Measurements from ENCODE around the gene PCMTD2. TPM values are rescaled to one million over a fixed set of nuclear protein-coding genes. Genes with fewer than 3 reads are reported as not detected.

PCMTD2 gene
- total and polyA plus RNA-seq, 2 of the 13 experiments (the other 11 are each of a cell fraction or from before 2014, with no cell fraction given), result 47.0 to 76.9 TPM

- TF ChIP-seq PHF20 (CRISPR knock-in tag; IDR thresholded peaks at IDR 0.05) (peak; percentile 83), GRHL1 (CRISPR knock-in tag; conservative IDR thresholded peaks at IDR 0.05) (no peak), ZNF350 (CRISPR knock-in tag; IDR thresholded peaks at IDR 0.05; ENCODE audit: borderline replicate concordance, low read depth) (no peak; the same call in 1 of the 2 replicates), ATAD3A (CRISPR knock-in tag; IDR thresholded peaks at IDR 0.05) (no peak), YY1 (IDR thresholded peaks at IDR 0.05; ENCODE audit: insufficient read depth, insufficient replicate concordance, low read depth, low read length) (peak; percentile 93), RBAK (CRISPR knock-in tag; IDR thresholded peaks at IDR 0.05) (no peak), SRSF9 (IDR thresholded peaks at IDR 0.05; ENCODE audit: borderline replicate concordance, insufficient read depth, low read depth, low read length, poor library complexity, severe bottlenecking) (no peak), MATR3 (CRISPR knock-in tag; IDR thresholded peaks at IDR 0.05) (no peak), ZNF614 (CRISPR knock-in tag; IDR thresholded peaks at IDR 0.05; ENCODE audit: borderline replicate concordance) (0 out of 2 replicates have a peak, but pooled peaks have one; percentile 7), HOXA5 (CRISPR knock-in tag; IDR thresholded peaks at IDR 0.05) (no peak; the same call in 1 of the 2 replicates), SNAI1 (CRISPR knock-in tag; IDR thresholded peaks at IDR 0.05; ENCODE audit: borderline replicate concordance) (no peak), ZNF607 (CRISPR knock-in tag; IDR thresholded peaks at IDR 0.05; ENCODE audit: borderline replicate concordance) (peak; percentile 98), RCOR2 (CRISPR knock-in tag; IDR thresholded peaks at IDR 0.05) (no peak; the same call in 1 of the 2 replicates), ZNF747 (CRISPR knock-in tag; IDR thresholded peaks at IDR 0.05; ENCODE audit: borderline replicate concordance) (0 out of 2 replicates have a peak, but pooled peaks have one; percentile 63), MLXIP (CRISPR knock-in tag; IDR thresholded peaks at IDR 0.05; ENCODE audit: borderline replicate concordance) (no peak), RBM22 (optimal IDR thresholded peaks at IDR 0.05; ENCODE audit: low read length) (no peak), NPAS2 (CRISPR knock-in tag; IDR thresholded peaks at IDR 0.05; ENCODE audit: borderline replicate concordance) (no peak), ZFY (CRISPR knock-in tag; IDR thresholded peaks at IDR 0.05) (peak; percentile 96), ZNF343 (CRISPR knock-in tag; IDR thresholded peaks at IDR 0.05) (no peak)
- TF ChIP-seq, protein P1, sequence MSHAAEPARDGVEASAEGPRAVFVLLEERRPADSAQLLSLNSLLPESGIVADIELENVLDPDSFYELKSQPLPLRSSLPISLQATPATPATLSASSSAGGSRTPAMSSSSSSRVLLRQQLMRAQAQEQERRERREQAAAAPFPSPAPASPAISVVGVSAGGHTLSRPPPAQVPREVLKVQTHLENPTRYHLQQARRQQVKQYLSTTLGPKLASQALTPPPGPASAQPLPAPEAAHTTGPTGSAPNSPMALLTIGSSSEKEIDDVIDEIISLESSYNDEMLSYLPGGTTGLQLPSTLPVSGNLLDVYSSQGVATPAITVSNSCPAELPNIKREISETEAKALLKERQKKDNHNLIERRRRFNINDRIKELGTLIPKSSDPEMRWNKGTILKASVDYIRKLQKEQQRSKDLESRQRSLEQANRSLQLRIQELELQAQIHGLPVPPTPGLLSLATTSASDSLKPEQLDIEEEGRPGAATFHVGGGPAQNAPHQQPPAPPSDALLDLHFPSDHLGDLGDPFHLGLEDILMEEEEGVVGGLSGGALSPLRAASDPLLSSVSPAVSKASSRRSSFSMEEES (CRISPR knock-in tag; IDR thresholded peaks at IDR 0.05), result peak; percentile 70; the same call in 1 of the 2 replicates
- TF ChIP-seq, protein P2, sequence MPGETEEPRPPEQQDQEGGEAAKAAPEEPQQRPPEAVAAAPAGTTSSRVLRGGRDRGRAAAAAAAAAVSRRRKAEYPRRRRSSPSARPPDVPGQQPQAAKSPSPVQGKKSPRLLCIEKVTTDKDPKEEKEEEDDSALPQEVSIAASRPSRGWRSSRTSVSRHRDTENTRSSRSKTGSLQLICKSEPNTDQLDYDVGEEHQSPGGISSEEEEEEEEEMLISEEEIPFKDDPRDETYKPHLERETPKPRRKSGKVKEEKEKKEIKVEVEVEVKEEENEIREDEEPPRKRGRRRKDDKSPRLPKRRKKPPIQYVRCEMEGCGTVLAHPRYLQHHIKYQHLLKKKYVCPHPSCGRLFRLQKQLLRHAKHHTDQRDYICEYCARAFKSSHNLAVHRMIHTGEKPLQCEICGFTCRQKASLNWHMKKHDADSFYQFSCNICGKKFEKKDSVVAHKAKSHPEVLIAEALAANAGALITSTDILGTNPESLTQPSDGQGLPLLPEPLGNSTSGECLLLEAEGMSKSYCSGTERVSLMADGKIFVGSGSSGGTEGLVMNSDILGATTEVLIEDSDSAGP (CRISPR knock-in tag; IDR thresholded peaks at IDR 0.05; ENCODE audit: borderline replicate concordance), result peak; percentile 97
Measured at GRCh38 chr20:64255361-64256281, at the start of gene PCMTD2 (continued).
